Activated naive CD8-positive, alpha-beta T cell treated with anti-CD3 and anti-CD28 coated beads, Interleukin-2, amount 50 U/mL, for 24 hours (primary cell): ENCODE measurements around the gene RGL1.

Experiments used
- ATAC-seq: fragments of 150-1000 bp; cut with Tn5 transposase; one replicate; pipeline ENCODE4 v1.10.0; 2021
- DNase-seq: peaks from one replicate; pipeline ENCODE4 v3.0.0; 2021
- H3K27ac Mint-ChIP-seq: one replicate; pipeline ENCODE4 v1.8.0; 2021; ENCODE audit warnings: mild to moderate bottlenecking, mixed read lengths
- H3K27me3 Mint-ChIP-seq: one replicate; pipeline ENCODE4 v1.8.0; 2021; ENCODE audit warnings: mixed read lengths
- H3K36me3 Mint-ChIP-seq: one replicate; pipeline ENCODE4 v1.8.0; 2021; ENCODE audit warnings: low read depth, mixed read lengths
- H3K4me1 Mint-ChIP-seq: one replicate; pipeline ENCODE4 v1.8.0; 2021; ENCODE audit warnings: mixed read lengths
- H3K4me3 Mint-ChIP-seq: one replicate; pipeline ENCODE4 v1.8.0; 2021; ENCODE audit warnings: mild to moderate bottlenecking, moderate library complexity, mixed read lengths
- H3K9me3 Mint-ChIP-seq: one replicate; pipeline ENCODE4 v1.8.0; 2021; ENCODE audit warnings: mixed read lengths

RGL1 gene

GRCh38 chr1:183913567-183913993, 108.7 kb downstream of the RGL1 start:
- Mint-ChIP-seq H3K27ac (no peak overlapping the region), H3K4me1 (peaks cover 43% of the 10 kb centered on the region), H3K4me3 (no peak overlapping the region), H3K9me3 (no peaks in the 10 kb centered on the region), H3K27me3 (no peaks in the 10 kb centered on the region), H3K36me3 (peaks cover 1% of the 10 kb centered on the region)
- ATAC-seq (no peak), DNase-seq (no peak)

DNA sequence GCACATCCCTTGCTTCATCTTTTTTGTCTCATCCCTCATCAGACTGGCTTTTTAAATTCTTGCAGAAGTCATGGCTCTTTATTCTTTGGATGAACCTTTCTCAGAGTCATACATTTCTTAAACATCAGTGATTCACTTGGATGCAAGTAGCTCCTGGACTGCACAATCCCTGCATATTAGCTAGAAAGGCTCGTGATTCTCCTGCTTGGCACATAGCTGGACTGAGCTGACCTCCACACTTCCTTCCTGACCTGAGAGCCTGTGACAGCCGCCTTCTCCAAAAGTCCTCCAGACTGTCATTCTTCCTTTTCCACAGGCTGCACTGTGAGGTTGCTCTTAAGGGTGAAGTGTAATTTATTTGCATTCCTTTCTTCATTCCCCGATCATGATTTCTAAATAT, 109.4 kb downstream of the RGL1 start:
- peaks cover 43% of the 10 kb centered on the region for H3K4me1 Mint-ChIP-seq
- ATAC-seq, result no peak

GRCh38 chr1:183914891-183915290, 110.0 kb downstream of the RGL1 start:
- Mint-ChIP-seq H3K4me3 (no peak overlapping the region), H3K36me3 (peaks cover 1% of the 10 kb centered on the region), H3K9me3 (no peaks in the 10 kb centered on the region), H3K4me1 (peaks cover 41% of the 10 kb centered on the region), H3K27me3 (no peaks in the 10 kb centered on the region), H3K27ac (no peak overlapping the region)
- ATAC-seq, result no peak
- DNase-seq, result no peak

More for the DNA sequence above, 109.4 kb downstream of the RGL1 start:
- DNase-seq, result no peak
- peaks cover 1% of the 10 kb centered on the region for H3K36me3 Mint-ChIP-seq
- H3K27ac Mint-ChIP-seq, result no peak overlapping the region
- no peaks in the 10 kb centered on the region for H3K27me3 Mint-ChIP-seq
- H3K4me3 Mint-ChIP-seq, result no peak overlapping the region
- no peaks in the 10 kb centered on the region for H3K9me3 Mint-ChIP-seq

GRCh38 chr1:183915625-183916510, 110.9 kb downstream of the RGL1 start:
- ATAC-seq (peak; percentile 100), DNase-seq (peak; percentile 68)
- no peak overlapping the region for H3K27ac Mint-ChIP-seq
- H3K4me1 Mint-ChIP-seq, result peaks cover 31% of the 10 kb centered on the region
- no peaks in the 10 kb centered on the region for H3K9me3 Mint-ChIP-seq
- H3K27me3 Mint-ChIP-seq, result no peaks in the 10 kb centered on the region
- H3K36me3 Mint-ChIP-seq, result peaks cover 1% of the 10 kb centered on the region
- H3K4me3 Mint-ChIP-seq, result peak overlapping the region; percentile 47

DNA sequence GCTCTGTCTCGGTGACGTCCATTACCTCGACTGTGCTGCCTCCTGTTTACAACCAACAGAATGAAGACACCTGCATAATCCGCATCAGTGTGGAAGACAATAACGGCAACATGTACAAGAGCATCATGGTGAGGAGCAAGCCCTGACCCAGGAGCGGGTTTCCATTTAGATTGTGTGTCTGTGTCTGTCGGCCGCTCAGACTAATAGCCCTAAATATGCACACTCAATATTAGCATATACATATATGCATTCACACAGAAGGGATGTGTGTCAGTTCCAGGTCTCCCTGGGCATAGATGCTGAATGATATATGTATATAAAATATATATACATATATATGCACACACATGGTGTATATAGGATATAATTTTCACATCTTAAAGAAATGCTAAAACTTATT, 111.7 kb downstream of the RGL1 start:
- Mint-ChIP-seq H3K27me3 (no peaks in the 10 kb centered on the region), H3K36me3 (peaks cover 1% of the 10 kb centered on the region), H3K9me3 (no peaks in the 10 kb centered on the region), H3K4me1 (peaks cover 25% of the 10 kb centered on the region), H3K27ac (no peak overlapping the region), H3K4me3 (peak overlapping the region; percentile 47)
- no peak for ATAC-seq
- no peak for DNase-seq

DNA sequence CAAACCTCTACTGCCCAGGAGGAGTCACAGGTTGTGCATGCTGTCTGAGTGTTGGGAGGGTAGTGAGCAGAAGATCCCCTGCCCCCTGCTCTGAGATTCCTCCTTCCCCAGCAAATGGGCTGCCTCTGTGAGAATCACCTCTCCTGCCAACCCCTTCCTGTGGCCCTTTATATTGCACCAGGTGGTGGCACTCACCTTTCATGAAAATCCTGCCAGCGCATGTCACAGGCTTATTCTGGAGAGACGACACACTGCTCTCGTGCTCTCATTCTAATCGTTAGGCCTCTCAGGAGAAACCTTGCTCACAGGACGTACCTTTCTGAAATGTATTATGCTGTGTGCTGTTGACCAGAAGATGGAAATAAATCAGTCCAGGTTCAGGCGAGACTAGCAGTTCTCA, 113.7 kb downstream of the RGL1 start:
- Mint-ChIP-seq H3K27me3 (no peaks in the 10 kb centered on the region), H3K9me3 (no peaks in the 10 kb centered on the region), H3K27ac (no peak overlapping the region), H3K4me1 (peaks cover 14% of the 10 kb centered on the region), H3K4me3 (no peak overlapping the region), H3K36me3 (no peaks in the 10 kb centered on the region)
- ATAC-seq (no peak), DNase-seq (no peak)

GRCh38 chr1:183920651-183921050, 115.7 kb downstream of the RGL1 start:
- H3K4me1 Mint-ChIP-seq, result peaks cover 10% of the 10 kb centered on the region
- no peak overlapping the region for H3K27ac Mint-ChIP-seq
- no peaks in the 10 kb centered on the region for H3K27me3 Mint-ChIP-seq
- peaks cover 2% of the 10 kb centered on the region for H3K36me3 Mint-ChIP-seq
- H3K4me3 Mint-ChIP-seq, result no peak overlapping the region
- H3K9me3 Mint-ChIP-seq, result no peaks in the 10 kb centered on the region
- no peak for DNase-seq
- no peak for ATAC-seq

DNA sequence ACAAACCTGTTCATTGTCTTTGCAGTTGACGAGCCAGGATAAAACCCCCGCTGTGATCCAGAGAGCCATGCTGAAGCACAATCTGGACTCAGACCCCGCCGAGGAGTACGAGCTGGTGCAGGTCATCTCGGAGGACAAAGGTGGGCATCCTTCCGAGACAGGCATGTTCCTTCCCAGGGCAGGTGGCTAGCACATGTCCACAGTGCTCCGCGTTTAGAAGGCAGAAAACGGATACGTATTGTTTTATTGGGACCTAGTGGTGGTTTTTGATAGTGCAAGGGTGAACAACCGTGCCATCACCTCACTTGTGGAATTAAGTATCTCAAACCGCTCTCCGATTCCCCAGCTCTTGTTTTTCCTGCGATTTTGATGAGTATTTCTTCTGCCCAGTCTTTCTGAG, 117.3 kb downstream of the RGL1 start:
- H3K36me3 Mint-ChIP-seq, result peaks cover 2% of the 10 kb centered on the region
- H3K27ac Mint-ChIP-seq, result no peak overlapping the region
- ATAC-seq (no peak), DNase-seq (no peak)
- H3K9me3 Mint-ChIP-seq, result no peaks in the 10 kb centered on the region
- H3K27me3 Mint-ChIP-seq, result no peaks in the 10 kb centered on the region
- H3K4me3 Mint-ChIP-seq, result no peak overlapping the region
- H3K4me1 Mint-ChIP-seq, result no peaks in the 10 kb centered on the region

- no peak overlapping the region for H3K27ac Mint-ChIP-seq
- no peak overlapping the region for H3K4me3 Mint-ChIP-seq
- H3K9me3 Mint-ChIP-seq, result no peaks in the 10 kb centered on the region
- DNase-seq, result no peak
- H3K36me3 Mint-ChIP-seq, result peaks cover 2% of the 10 kb centered on the region
- no peaks in the 10 kb centered on the region for H3K4me1 Mint-ChIP-seq
- no peaks in the 10 kb centered on the region for H3K27me3 Mint-ChIP-seq
- no peak for ATAC-seq
Measured at GRCh38 chr1:183925947-183926346, 121.0 kb downstream of the RGL1 start.

GRCh38 chr1:183926983-183927382, 122.1 kb downstream of the RGL1 start:
- H3K9me3 Mint-ChIP-seq, result no peaks in the 10 kb centered on the region
- no peak overlapping the region for H3K4me3 Mint-ChIP-seq
- no peaks in the 10 kb centered on the region for H3K4me1 Mint-ChIP-seq
- ATAC-seq (no peak), DNase-seq (no peak)
- H3K27me3 Mint-ChIP-seq, result no peaks in the 10 kb centered on the region
- H3K36me3 Mint-ChIP-seq, result peaks cover 2% of the 10 kb centered on the region
- no peak overlapping the region for H3K27ac Mint-ChIP-seq

DNA sequence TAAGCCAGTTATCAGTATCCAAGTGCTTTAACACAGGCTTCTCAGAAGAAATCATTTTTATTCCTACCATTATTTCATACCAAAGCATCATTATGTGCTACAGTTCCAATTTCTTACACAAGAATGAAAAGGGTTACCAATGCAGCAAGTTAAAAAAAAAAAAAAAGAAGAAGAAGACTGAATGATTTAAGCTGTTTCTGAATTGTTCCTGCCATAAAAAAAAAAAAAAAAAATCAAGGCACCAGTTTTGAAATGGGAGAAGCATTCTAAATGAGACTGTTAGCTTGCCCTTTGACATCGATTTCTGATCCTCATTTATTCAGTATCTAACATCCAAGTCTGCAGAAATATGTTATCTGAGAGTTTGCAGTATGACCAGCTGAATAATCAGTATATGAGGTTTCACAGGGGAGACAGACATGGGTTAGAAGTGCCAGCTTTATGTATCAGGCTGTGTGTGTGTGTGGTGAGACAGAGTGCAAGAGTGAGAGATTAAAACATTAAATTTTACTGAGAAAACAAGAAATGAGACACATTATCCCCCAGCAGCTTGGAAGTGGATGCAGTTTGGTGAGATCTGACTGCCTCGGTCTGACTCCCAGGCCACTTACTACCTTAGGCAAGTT, 126.8 kb downstream of the RGL1 start:
- no peak for ATAC-seq
- Mint-ChIP-seq H3K36me3 (no peaks in the 10 kb centered on the region), H3K27me3 (no peaks in the 10 kb centered on the region), H3K27ac (no peak overlapping the region), H3K4me3 (no peak overlapping the region), H3K9me3 (no peaks in the 10 kb centered on the region), H3K4me1 (peaks cover 6% of the 10 kb centered on the region)
- DNase-seq, result no peak

- H3K36me3 Mint-ChIP-seq, result no peaks in the 10 kb centered on the region
- DNase-seq (no peak), ATAC-seq (no peak)
- H3K4me1 Mint-ChIP-seq, result peaks cover 6% of the 10 kb centered on the region
- no peaks in the 10 kb centered on the region for H3K27me3 Mint-ChIP-seq
- H3K4me3 Mint-ChIP-seq, result no peak overlapping the region
- H3K27ac Mint-ChIP-seq, result no peak overlapping the region
- H3K9me3 Mint-ChIP-seq, result no peaks in the 10 kb centered on the region
Measured at GRCh38 chr1:183932412-183932811, 127.5 kb downstream of the RGL1 start.

GRCh38 chr1:183933528-183934179, 128.7 kb downstream of the RGL1 start:
- H3K27ac Mint-ChIP-seq, result no peak overlapping the region
- H3K9me3 Mint-ChIP-seq, result no peaks in the 10 kb centered on the region
- DNase-seq, result no peak
- no peak for ATAC-seq
- no peaks in the 10 kb centered on the region for H3K36me3 Mint-ChIP-seq
- no peak overlapping the region for H3K4me3 Mint-ChIP-seq
- H3K4me1 Mint-ChIP-seq, result peaks cover 6% of the 10 kb centered on the region
- no peaks in the 10 kb centered on the region for H3K27me3 Mint-ChIP-seq

DNA sequence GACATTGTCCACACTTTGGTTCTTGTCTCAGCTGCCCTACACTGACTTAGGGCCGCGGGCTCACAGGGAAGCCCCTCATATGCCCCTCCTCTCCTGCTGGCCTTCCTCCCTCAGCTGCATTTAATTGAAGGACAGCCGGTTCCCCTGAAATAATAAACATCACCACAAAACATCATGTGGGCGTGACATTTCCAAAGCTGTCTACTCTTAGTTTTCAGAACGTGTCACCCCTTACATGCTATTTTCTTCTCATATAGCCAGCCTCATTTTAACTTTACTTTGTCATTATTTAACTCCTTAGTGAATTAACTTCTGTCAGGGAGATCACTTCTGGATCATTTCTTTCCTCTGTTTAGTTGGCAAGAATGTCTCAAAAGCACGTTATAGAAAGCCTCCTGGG, 129.4 kb downstream of the RGL1 start:
- H3K27ac Mint-ChIP-seq, result no peak overlapping the region

DNA sequence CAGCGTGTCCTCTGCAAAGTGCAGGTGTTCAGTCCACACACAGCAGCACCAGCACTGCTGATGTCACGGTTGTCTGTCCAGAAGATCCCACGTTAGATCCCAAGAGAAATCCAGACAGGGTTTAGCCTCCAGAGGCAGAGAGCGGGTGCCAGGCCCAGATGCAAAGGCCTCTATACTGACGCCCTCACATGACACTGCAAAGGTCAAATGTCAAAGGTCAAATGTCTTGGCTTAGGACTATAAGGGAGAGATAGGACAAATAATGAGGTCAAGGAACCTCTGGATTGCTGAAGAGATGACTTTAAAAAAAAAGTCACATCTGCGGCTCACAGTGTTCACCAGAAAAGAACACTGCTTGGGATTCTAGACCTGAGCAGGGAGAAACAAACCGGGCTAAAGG, 131.1 kb downstream of the RGL1 start:
- Mint-ChIP-seq H3K27me3 (no peaks in the 10 kb centered on the region), H3K4me3 (no peak overlapping the region), H3K27ac (no peak overlapping the region), H3K4me1 (peaks cover 6% of the 10 kb centered on the region), H3K36me3 (no peaks in the 10 kb centered on the region), H3K9me3 (no peaks in the 10 kb centered on the region)
- DNase-seq (no peak), ATAC-seq (no peak)

More for the DNA sequence above, 129.4 kb downstream of the RGL1 start:
- Mint-ChIP-seq H3K4me1 (peaks cover 6% of the 10 kb centered on the region), H3K4me3 (no peak overlapping the region), H3K27me3 (no peaks in the 10 kb centered on the region), H3K9me3 (no peaks in the 10 kb centered on the region), H3K36me3 (no peaks in the 10 kb centered on the region)
- DNase-seq (no peak), ATAC-seq (no peak)
